ENCODE results near the gene MAN1A2. TPM values are rescaled to one million over a fixed set of nuclear protein-coding genes. Genes with fewer than 3 reads are reported as not detected.

MAN1A2 gene
- total RNA-seq, 1 experiment from 2014 or later: 21.1 TPM

DNA sequence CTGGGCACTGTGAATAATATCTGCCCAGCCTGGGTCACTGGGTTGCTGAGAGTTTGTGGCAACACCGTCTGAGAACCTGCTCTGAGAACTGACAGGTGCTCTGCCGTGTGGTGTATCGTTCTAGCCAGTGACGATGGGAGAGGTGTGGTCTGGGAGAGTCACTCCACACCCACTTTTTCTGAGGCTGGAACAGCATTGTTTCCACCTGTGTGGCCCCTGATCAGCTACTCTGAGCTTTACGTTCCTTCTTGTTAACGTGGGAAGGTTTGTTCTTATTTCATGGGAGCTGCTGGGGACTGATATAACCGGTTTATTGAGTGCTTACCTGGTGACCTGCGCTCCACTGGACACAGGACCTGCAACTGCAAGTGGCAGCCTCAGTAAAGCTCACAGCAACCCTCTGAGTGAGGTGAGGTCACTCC lies 203.8 kb downstream of the MAN1A2 start:
- Histone ChIP-seq H3F3A (ENCODE audit: low read length, unreplicated experiment) (no peaks in the 10 kb centered on the region), H3K9ac (ENCODE audit: low read length) (peak overlapping the region; percentile 26; the same call in 1 of the 2 replicates), H3K4me3 (ENCODE audit: low read length) (peak overlapping the region; percentile 48; the same call in 1 of the 2 replicates), H3K27me3 (ENCODE audit: low read length) (no peaks in the 10 kb centered on the region), H3K4me1 (ENCODE audit: insufficient read depth, low read length) (peaks cover 22% of the 10 kb centered on the region), H3K9me2 (replicated peaks; ENCODE audit: low read length) (no peaks in the 10 kb centered on the region), H3K36me3 (ENCODE audit: low read depth, low read length) (no peaks in the 10 kb centered on the region), H3K9me3 (ENCODE audit: low read length) (no peaks in the 10 kb centered on the region), H3K27ac (ENCODE audit: low read length) (peak overlapping the region; percentile 64), H2AFZ (ENCODE audit: low read length) (peak overlapping the region; percentile 69; the same call in 1 of the 2 replicates), H3K4me2 (ENCODE audit: low read length) (peak overlapping the region; percentile 76), H3K79me2 (ENCODE audit: low read length) (no peaks in the 10 kb centered on the region), H4K20me1 (ENCODE audit: low read length) (no peaks in the 10 kb centered on the region)
- BruUV-seq (replicated peaks): no TSS peak
- no peak for TF ChIP-seq EZH2 (IDR thresholded peaks at IDR 0.05; ENCODE audit: low read length, unreplicated experiment)
- TF ChIP-seq EZH2phosphoT487 (IDR thresholded peaks at IDR 0.05; ENCODE audit: borderline replicate concordance, low read length): no peak
- TF ChIP-seq, protein P1, sequence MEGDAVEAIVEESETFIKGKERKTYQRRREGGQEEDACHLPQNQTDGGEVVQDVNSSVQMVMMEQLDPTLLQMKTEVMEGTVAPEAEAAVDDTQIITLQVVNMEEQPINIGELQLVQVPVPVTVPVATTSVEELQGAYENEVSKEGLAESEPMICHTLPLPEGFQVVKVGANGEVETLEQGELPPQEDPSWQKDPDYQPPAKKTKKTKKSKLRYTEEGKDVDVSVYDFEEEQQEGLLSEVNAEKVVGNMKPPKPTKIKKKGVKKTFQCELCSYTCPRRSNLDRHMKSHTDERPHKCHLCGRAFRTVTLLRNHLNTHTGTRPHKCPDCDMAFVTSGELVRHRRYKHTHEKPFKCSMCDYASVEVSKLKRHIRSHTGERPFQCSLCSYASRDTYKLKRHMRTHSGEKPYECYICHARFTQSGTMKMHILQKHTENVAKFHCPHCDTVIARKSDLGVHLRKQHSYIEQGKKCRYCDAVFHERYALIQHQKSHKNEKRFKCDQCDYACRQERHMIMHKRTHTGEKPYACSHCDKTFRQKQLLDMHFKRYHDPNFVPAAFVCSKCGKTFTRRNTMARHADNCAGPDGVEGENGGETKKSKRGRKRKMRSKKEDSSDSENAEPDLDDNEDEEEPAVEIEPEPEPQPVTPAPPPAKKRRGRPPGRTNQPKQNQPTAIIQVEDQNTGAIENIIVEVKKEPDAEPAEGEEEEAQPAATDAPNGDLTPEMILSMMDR (conservative IDR thresholded peaks at IDR 0.05; ENCODE audit: low read depth, low read length): no peak
- intact Hi-C loops (cut with micrococcal nuclease): no loop called here
- CTCF ChIA-PET: no interaction called here
- POLR2A ChIA-PET (ENCODE audit: unreplicated experiment): no interaction called here
- DNase-seq (peak; percentile 83), ATAC-seq (peak; percentile 72)

DNA sequence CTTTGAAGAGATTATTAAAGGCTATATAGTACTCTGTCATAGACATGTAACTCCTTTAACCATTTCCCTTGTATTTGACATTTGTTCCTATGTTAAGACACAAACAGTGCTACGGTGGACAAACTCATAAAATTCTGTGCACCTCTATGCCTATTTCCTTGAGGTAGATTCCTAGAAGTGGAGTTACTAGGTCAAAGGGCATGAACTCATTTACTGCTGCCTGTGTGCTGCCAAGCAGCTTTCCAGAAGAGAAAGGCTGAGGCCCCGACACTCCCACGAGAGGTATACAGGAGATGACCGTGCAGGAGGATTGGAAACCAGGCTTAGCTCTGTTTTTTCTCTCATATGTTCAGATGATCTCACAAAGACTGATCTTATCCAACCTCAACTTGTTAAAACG lies 204.2 kb downstream of the MAN1A2 start:
- CTCF ChIA-PET: no interaction called here
- intact Hi-C loops (cut with micrococcal nuclease): no loop called here

DNA sequence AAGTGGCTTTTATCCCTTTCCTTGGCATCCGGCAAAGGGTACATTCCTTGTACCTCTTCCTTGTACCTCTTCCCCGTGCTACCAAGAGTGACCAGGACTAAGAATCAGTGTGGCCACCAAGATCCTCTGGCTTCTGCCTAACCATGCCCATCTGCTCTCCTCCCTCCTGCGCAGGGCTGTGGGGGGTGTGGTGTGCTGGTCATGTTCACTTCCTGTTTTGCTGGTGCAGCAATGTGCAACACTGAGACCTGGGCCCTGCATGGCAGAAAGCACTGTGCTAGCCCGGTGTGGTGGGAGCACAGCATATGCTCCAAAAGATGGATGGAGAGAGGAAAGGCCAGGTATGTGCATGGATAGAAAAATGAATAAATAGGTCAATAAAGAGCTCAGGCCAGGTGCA lies 205.3 kb downstream of the MAN1A2 start:
- Histone ChIP-seq H3K9ac (ENCODE audit: low read length) (no peak overlapping the region), H3K36me3 (ENCODE audit: low read depth, low read length) (no peaks in the 10 kb centered on the region), H3F3A (ENCODE audit: low read length, unreplicated experiment) (no peaks in the 10 kb centered on the region), H3K9me3 (ENCODE audit: low read length) (no peaks in the 10 kb centered on the region), H3K27ac (ENCODE audit: low read length) (no peak overlapping the region), H3K27me3 (ENCODE audit: low read length) (no peaks in the 10 kb centered on the region), H2AFZ (ENCODE audit: low read length) (no peak overlapping the region), H3K4me2 (ENCODE audit: low read length) (no peak overlapping the region), H3K4me1 (ENCODE audit: insufficient read depth, low read length) (peaks cover 22% of the 10 kb centered on the region), H3K79me2 (ENCODE audit: low read length) (no peaks in the 10 kb centered on the region), H3K4me3 (ENCODE audit: low read length) (no peak overlapping the region), H4K20me1 (ENCODE audit: low read length) (no peaks in the 10 kb centered on the region), H3K9me2 (replicated peaks; ENCODE audit: low read length) (no peaks in the 10 kb centered on the region)
- intact Hi-C loops (cut with micrococcal nuclease): no loop called here
- DNase-seq (no peak), ATAC-seq (no peak)
- TF ChIP-seq EZH2phosphoT487 (IDR thresholded peaks at IDR 0.05; ENCODE audit: borderline replicate concordance, low read length): no peak
- TF ChIP-seq EZH2 (IDR thresholded peaks at IDR 0.05; ENCODE audit: low read length, unreplicated experiment): no peak
- TF ChIP-seq, protein P1 (conservative IDR thresholded peaks at IDR 0.05; ENCODE audit: low read depth, low read length): no peak
- no TSS peak for BruUV-seq (replicated peaks)
- POLR2A ChIA-PET (ENCODE audit: unreplicated experiment): no interaction called here
- CTCF ChIA-PET: no interaction called here

More for the DNA sequence above, 204.2 kb downstream of the MAN1A2 start:
- TF ChIP-seq, protein P1 (conservative IDR thresholded peaks at IDR 0.05; ENCODE audit: low read depth, low read length): no peak
- TF ChIP-seq EZH2 (IDR thresholded peaks at IDR 0.05; ENCODE audit: low read length, unreplicated experiment): no peak
- no peak for TF ChIP-seq EZH2phosphoT487 (IDR thresholded peaks at IDR 0.05; ENCODE audit: borderline replicate concordance, low read length)
- peak overlapping the region; percentile 9; the same call in 1 of the 2 replicates for H3K9ac ChIP-seq (ENCODE audit: low read length)
- peak overlapping the region; percentile 76 for H3K4me2 ChIP-seq (ENCODE audit: low read length)
- BruUV-seq (replicated peaks): no TSS peak
- no peaks in the 10 kb centered on the region for H3K79me2 ChIP-seq (ENCODE audit: low read length)
- no peaks in the 10 kb centered on the region for H3K9me2 ChIP-seq (replicated peaks; ENCODE audit: low read length)
- no peaks in the 10 kb centered on the region for H3K36me3 ChIP-seq (ENCODE audit: low read depth, low read length)
- peak overlapping the region; percentile 19; the same call in 1 of the 2 replicates for H3K4me3 ChIP-seq (ENCODE audit: low read length)
- peaks cover 22% of the 10 kb centered on the region for H3K4me1 ChIP-seq (ENCODE audit: insufficient read depth, low read length)
- no peaks in the 10 kb centered on the region for H3F3A ChIP-seq (ENCODE audit: low read length, unreplicated experiment)
- peak overlapping the region; percentile 64 for H3K27ac ChIP-seq (ENCODE audit: low read length)
- ATAC-seq (no peak), DNase-seq (peak; percentile 7)
- H3K9me3 ChIP-seq (ENCODE audit: low read length): no peaks in the 10 kb centered on the region
- H2AFZ ChIP-seq (ENCODE audit: low read length): no peak overlapping the region
- no peaks in the 10 kb centered on the region for H3K27me3 ChIP-seq (ENCODE audit: low read length)
- POLR2A ChIA-PET (ENCODE audit: unreplicated experiment): no interaction called here
- H4K20me1 ChIP-seq (ENCODE audit: low read length): no peaks in the 10 kb centered on the region
